ENCODE results near the gene IL4I1. TPM values are rescaled to one million over a fixed set of nuclear protein-coding genes. Genes with fewer than 3 reads are reported as not detected.

Gene IL4I1
- total and polyA plus RNA-seq, 11 donors, result 0.27 to 21.6 (median 0.44) TPM; not detected in 4

DNA sequence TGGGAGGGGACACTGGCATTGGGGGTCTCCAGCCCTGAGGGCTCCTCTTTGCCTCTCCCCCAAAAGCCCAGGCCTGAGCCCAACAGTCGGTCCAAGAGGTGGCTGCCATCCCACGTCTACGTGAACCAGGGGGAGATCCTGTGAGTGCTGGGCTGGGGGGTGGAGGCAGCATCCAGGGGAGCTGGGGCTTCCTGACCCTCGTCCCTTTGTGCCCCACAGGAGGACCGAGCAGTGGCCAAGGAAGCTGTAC, 38.9 kb downstream of the IL4I1 start:
- no peak overlapping the region for H3K4me3 ChIP-seq
- intact Hi-C loops (cut with DNase I), result loop anchor here in 2 of 10 donors (5.0 kb wide), 1 partner anchor 35 kb away; no protein-coding TSS in a partner anchor
- H3K9me3 ChIP-seq, result no peaks in the 10 kb centered on the region
- DNase-seq (peak in 1 of 5 donors; percentile 22), ATAC-seq (no peak)
- WGBS, 4 donors, result 62 to 87% (median 85%) methylated on average over 2 to 5 of the region's 5 CpGs; no CpG with 5 or more reads in 1 of the 4 donors
- H3K36me3 ChIP-seq, result peaks cover 0 to 82% (median 75%) of the 10 kb centered on the region in 9 donors
- TF ChIP-seq CTCF (IDR thresholded peaks at IDR 0.05), result no peak
- peaks cover 0 to 34% (median 10%) of the 10 kb centered on the region in 12 donors for H3K4me1 ChIP-seq
- H3K27ac ChIP-seq, result no peak overlapping the region
- H3K27me3 ChIP-seq, result no peaks in the 10 kb centered on the region

DNA sequence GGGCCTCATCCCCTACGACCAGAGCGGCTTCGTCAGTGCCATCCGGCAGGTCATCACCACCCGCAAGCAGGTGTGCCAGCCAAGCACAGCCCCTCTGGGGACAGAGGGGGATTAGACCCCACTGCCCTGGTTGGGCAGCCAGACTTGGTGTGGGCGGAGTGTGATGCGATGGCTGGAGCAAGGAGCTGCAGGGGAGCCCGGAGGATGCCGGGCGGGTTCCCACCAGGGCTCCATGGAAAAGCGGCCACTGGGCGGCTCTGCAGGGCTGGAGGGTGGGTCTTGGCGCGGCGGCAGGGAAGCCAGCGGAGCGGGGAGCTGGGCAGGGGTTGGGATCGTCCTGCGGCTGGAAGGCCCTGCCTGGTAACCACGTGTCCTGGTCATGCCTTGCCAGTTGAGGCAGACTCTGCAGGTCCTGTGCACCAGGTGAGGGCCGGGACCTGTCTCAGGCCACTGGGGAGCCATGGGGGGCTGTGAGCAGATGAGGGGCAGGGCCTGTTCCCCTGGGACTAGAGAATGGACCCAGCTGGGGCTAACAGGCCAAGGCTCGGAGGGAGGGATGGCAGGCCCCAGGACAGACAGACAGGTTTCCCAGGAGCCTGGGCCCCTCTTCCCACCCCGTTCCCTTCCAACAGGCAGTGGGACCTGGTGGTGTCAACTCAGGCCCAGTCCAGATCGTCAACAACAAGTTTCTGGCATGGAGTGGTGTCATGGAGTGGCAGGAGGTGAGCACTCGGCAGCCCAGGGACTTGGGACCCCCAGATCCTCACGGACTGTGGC, 39.4 kb downstream of the IL4I1 start:
- Histone ChIP-seq H3K36me3 (peaks cover 0 to 79% (median 74%) of the 10 kb centered on the region in 9 donors), H3K27me3 (no peaks in the 10 kb centered on the region), H3K27ac (no peak overlapping the region), H3K4me3 (no peak overlapping the region), H3K4me1 (peaks cover 2 to 34% (median 16%) of the 10 kb centered on the region in 12 donors), H3K9me3 (no peaks in the 10 kb centered on the region)
- 90 to 93% (median 92%) methylated on average over 19 to 26 of the region's 26 CpGs for WGBS, 4 donors
- intact Hi-C loops (cut with DNase I), result loop anchor here in 2 of 10 donors (5.0 kb wide), 1 partner anchor 35 kb away; no protein-coding TSS in a partner anchor
- ATAC-seq, result no peak
- peak in 1 of 5 donors; percentile 27 for DNase-seq
- no peak for TF ChIP-seq POLR2A (IDR thresholded peaks at IDR 0.05)
- no peak for TF ChIP-seq CTCF (IDR thresholded peaks at IDR 0.05)

GRCh38 chr19:49856574-49857021, 40.1 kb downstream of the IL4I1 start:
- H3K9me3 ChIP-seq, result no peaks in the 10 kb centered on the region
- H3K36me3 ChIP-seq, result peaks cover 0 to 73% (median 68%) of the 10 kb centered on the region in 9 donors
- 91 to 94% (median 92%) methylated on average over 6 to 18 of the region's 18 CpGs; no CpG with 5 or more reads in 1 of the 4 donors for WGBS, 4 donors
- H3K4me3 ChIP-seq, result no peak overlapping the region
- TF ChIP-seq POLR2A (IDR thresholded peaks at IDR 0.05) (no peak), CTCF (IDR thresholded peaks at IDR 0.05) (no peak)
- peaks cover 3 to 34% (median 21%) of the 10 kb centered on the region in 12 donors for H3K4me1 ChIP-seq
- DNase-seq (no peak), ATAC-seq (peak in 1 of 4 donors; percentile 3)
- H3K27ac ChIP-seq, result no peak overlapping the region
- H3K27me3 ChIP-seq, result no peaks in the 10 kb centered on the region
- intact Hi-C loops (cut with DNase I), result loop anchor here in 2 of 10 donors (5.0 kb wide), 1 partner anchor 34 kb away; no protein-coding TSS in a partner anchor
